ENCODE results near the gene JAK2.

Gene JAK2

GRCh38 chr9:4959031-4959430 lies 26.0 kb upstream of the JAK2 start:
- TF ChIP-seq REST (IDR thresholded peaks at IDR 0.05; ENCODE audit: low read depth): no peak
- TF ChIP-seq TAF1 (IDR thresholded peaks at IDR 0.05; ENCODE audit: low read depth): no peak
- TF ChIP-seq NFIC (IDR thresholded peaks at IDR 0.05): no peak
- TF ChIP-seq CREB1 (IDR thresholded peaks at IDR 0.05; ENCODE audit: low read depth): no peak
- no peak for TF ChIP-seq TEAD4 (IDR thresholded peaks at IDR 0.05)
- TF ChIP-seq EP300 (IDR thresholded peaks at IDR 0.05; ENCODE audit: borderline replicate concordance): no peak
- no peak for TF ChIP-seq RAD21 (IDR thresholded peaks at IDR 0.05; ENCODE audit: low read depth)
- no peak for TF ChIP-seq ZBTB7A (IDR thresholded peaks at IDR 0.05; ENCODE audit: low read depth)
- TF ChIP-seq TCF12 (IDR thresholded peaks at IDR 0.05; ENCODE audit: low read depth): no peak
- no peak for TF ChIP-seq EGR1 (IDR thresholded peaks at IDR 0.05)
- no peak for TF ChIP-seq CEBPB (IDR thresholded peaks at IDR 0.05)
- TF ChIP-seq YY1 (IDR thresholded peaks at IDR 0.05; ENCODE audit: low read depth): no peak
- TF ChIP-seq FOXM1 (IDR thresholded peaks at IDR 0.05; ENCODE audit: borderline replicate concordance, low read depth): no peak
- TF ChIP-seq USF1 (IDR thresholded peaks at IDR 0.05): no peak
- no peak for TF ChIP-seq MAX (IDR thresholded peaks at IDR 0.05)

- TF ChIP-seq USF1 (IDR thresholded peaks at IDR 0.05): no peak
Measured at GRCh38 chr9:4962085-4962484, 23.0 kb upstream of the JAK2 start.

GRCh38 chr9:4964540-4964939 lies 20.5 kb upstream of the JAK2 start:
- TF ChIP-seq TEAD4 (IDR thresholded peaks at IDR 0.05) (no peak), MAX (IDR thresholded peaks at IDR 0.05) (no peak), CREB1 (IDR thresholded peaks at IDR 0.05; ENCODE audit: low read depth) (no peak), YY1 (IDR thresholded peaks at IDR 0.05; ENCODE audit: low read depth) (no peak)

- TF ChIP-seq NFIC (IDR thresholded peaks at IDR 0.05) (no peak), MAX (IDR thresholded peaks at IDR 0.05) (no peak), EP300 (IDR thresholded peaks at IDR 0.05; ENCODE audit: borderline replicate concordance) (no peak), RAD21 (IDR thresholded peaks at IDR 0.05; ENCODE audit: low read depth) (no peak), EGR1 (IDR thresholded peaks at IDR 0.05) (no peak), ZBTB7A (IDR thresholded peaks at IDR 0.05; ENCODE audit: low read depth) (no peak), REST (IDR thresholded peaks at IDR 0.05; ENCODE audit: low read depth) (no peak), TCF12 (IDR thresholded peaks at IDR 0.05; ENCODE audit: low read depth) (no peak), TAF1 (IDR thresholded peaks at IDR 0.05; ENCODE audit: low read depth) (no peak), CEBPB (IDR thresholded peaks at IDR 0.05) (no peak), CREB1 (IDR thresholded peaks at IDR 0.05; ENCODE audit: low read depth) (no peak), USF1 (IDR thresholded peaks at IDR 0.05) (no peak), YY1 (IDR thresholded peaks at IDR 0.05; ENCODE audit: low read depth) (no peak), TEAD4 (IDR thresholded peaks at IDR 0.05) (no peak)
Measured at GRCh38 chr9:4965174-4965821, 19.8 kb upstream of the JAK2 start.

- TF ChIP-seq NFIC (IDR thresholded peaks at IDR 0.05): no peak
- no peak for TF ChIP-seq TAF1 (IDR thresholded peaks at IDR 0.05; ENCODE audit: low read depth)
- TF ChIP-seq ZBTB7A (IDR thresholded peaks at IDR 0.05; ENCODE audit: low read depth): no peak
- no peak for TF ChIP-seq USF1 (IDR thresholded peaks at IDR 0.05)
- no peak for TF ChIP-seq RAD21 (IDR thresholded peaks at IDR 0.05; ENCODE audit: low read depth)
- TF ChIP-seq TEAD4 (IDR thresholded peaks at IDR 0.05): no peak
- no peak for TF ChIP-seq REST (IDR thresholded peaks at IDR 0.05; ENCODE audit: low read depth)
- TF ChIP-seq CREB1 (IDR thresholded peaks at IDR 0.05; ENCODE audit: low read depth): no peak
- no peak for TF ChIP-seq MAX (IDR thresholded peaks at IDR 0.05)
- no peak for TF ChIP-seq FOXM1 (IDR thresholded peaks at IDR 0.05; ENCODE audit: borderline replicate concordance, low read depth)
- no peak for TF ChIP-seq EGR1 (IDR thresholded peaks at IDR 0.05)
Measured at GRCh38 chr9:4967523-4967922, 17.5 kb upstream of the JAK2 start.

Measured in Ishikawa (cell line).